Cerebellar nuclear complex (tissue), 1 donor: Measurements from ENCODE around the gene CFAP53.

Experiments used
- DNase-seq, 2 experiments: peaks; one replicate each; lab custom pipeline; 2025; lab: John Stamatoyannopoulos, UW

Gene CFAP53

GRCh38 chr18:50193796-50194630 is 72.3 kb downstream of the CFAP53 start:
- DNase-seq = no peak

DNA sequence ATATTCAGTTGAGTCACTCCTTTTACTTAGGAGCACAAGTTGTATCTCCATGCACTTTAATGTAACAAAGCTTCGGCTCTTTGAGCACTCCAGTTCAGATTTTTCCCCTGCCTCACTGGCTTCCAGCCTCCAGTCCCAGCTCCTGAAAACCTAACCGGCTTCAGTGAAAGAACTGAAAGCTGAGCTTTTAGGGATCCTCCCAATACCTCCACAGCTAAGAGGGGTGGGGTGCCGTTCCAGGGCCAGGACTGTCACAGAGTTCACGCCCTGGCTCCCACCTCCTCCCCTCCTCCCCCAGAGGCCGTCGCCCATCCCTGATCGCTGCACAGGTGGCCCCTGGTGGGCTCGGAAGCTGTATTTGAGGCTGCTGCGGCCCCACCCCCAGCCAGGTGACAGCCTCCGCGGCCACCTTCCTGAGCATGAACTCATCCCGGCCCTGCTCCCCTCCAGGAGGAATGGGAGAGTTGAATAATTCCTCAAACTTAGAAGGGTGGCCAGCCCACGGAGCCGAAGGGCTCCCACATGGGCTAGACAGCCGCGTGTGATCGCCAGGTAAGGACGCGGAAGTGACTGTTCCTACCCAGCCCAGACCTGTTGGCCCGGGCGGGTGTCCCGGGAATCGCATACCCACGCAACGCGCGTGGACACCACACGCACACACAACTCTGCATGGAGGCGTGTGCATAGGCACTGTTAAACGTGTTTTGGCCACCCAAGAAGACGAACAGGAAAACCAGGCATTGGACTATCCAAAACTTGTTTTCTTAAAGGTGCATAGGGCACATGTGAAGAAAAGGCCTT is 73.1 kb downstream of the CFAP53 start:
- no peak for DNase-seq

DNA sequence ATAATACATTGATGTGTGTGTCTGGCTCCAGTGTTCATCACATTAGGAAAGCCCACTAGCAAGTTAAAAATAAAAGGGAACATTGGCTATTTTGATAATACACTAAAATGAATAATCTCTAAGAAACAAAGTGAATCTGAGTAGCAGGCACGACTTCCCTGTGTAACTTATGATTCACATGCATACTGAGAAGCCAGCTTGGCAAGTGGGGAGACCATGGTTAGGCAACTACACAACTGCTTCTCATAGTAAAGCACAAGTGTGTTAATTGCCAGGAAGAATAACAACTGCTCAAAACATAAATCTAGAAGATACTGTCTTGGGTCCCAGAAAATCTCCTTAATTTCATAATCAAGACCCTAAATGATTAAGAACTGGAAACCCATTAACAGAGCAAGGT is 75.4 kb downstream of the CFAP53 start:
- no peak for DNase-seq

- no peak for DNase-seq
Observed at GRCh38 chr18:50190236-50190635, 76.1 kb downstream of the CFAP53 start.

DNA sequence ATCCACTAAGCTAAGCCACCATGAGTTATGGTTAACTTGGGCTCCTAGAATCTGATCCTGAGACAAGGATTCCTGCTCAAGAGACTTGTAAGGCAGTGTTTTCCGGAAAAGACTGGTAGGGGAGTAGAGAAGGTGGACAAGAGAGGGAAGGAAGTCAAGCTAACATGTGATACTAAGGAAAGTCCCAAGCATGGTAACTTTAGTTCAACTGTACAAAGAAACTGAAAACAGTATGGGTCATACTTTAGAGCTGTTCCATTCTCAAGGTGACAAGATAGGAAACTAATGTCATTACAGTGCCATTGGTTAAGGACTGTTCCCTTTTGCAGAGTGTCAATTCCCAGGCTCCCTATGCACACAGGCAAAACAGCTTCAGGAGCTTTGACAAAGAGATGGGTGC is 77.1 kb downstream of the CFAP53 start:
- DNase-seq = no peak

GRCh38 chr18:50188652-50189051 is 77.6 kb downstream of the CFAP53 start:
- DNase-seq = no peak

GRCh38 chr18:50187659-50188058 is 78.6 kb downstream of the CFAP53 start:
- DNase-seq = no peak

DNA sequence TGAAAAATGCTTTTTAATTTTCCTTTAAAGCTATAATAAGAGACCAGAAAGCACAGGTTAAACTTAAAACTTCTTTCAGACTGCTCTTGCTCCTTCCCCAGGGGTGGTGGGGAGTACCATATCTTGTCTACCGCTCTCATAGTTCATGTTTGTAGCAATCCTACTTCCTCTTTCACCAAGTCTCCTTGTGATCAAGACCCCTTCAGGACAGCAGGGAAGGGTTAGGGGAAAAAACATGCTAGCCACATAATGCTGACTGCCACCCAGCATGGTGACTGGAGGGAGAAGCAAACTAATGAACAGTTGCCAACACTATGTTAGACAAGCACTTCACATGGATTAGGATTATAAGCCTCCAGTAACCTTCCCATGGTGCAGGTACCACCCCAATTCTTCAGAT is 79.9 kb downstream of the CFAP53 start:
- DNase-seq = no peak

- DNase-seq = no peak
Observed at GRCh38 chr18:50183556-50183955, 82.7 kb downstream of the CFAP53 start.

DNA sequence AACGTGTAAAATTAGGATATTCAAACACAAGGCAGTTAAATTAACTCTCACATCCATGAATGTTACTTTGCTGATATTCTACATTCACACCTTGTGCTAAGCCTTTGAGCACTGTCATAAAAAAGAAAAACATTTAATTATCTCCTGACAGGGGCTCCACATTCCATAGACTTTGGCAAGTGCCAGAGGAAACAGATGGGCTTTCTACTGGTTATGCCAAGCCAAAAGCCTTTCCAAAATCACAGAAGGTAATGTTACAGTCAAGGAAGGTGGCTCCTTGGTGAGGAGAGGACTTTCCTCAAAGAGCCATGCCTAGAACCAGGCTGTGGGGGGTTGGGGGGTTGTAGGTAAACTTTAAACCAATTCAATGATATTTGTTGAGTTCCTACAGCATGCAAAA is 83.8 kb downstream of the CFAP53 start:
- peak; percentile 33 to 52 for DNase-seq

GRCh38 chr18:50181590-50181989 is 84.7 kb downstream of the CFAP53 start:
- DNase-seq = no peak

- DNase-seq = peak in 1 of 2 experiments; percentile 8
Observed at GRCh38 chr18:50179465-50179864, 86.8 kb downstream of the CFAP53 start.

GRCh38 chr18:50177294-50177992 is 88.9 kb downstream of the CFAP53 start:
- no peak for DNase-seq
